ENCODE results near the gene NAA80. TPM values are rescaled to one million over a fixed set of nuclear protein-coding genes. Genes with fewer than 3 reads are reported as not detected.

NAA80 gene
- polyA plus RNA-seq, 1 of the 3 experiments (the other 2 are of a cell fraction): 10.5 TPM

- Histone ChIP-seq H3K4me1 (ENCODE audit: control insufficient read depth in 1 of 2, insufficient read depth in 2 of 2, low read depth in 1 of 2, low read length in 1 of 2) (peaks cover 9 to 24% of the 10 kb centered on the region in 2 experiments; a peak in 2 of 4 replicates), H3F3A (replicated peaks; ENCODE audit: insufficient read depth) (no peaks in the 10 kb centered on the region), H4K20me1 (ENCODE audit: insufficient read depth) (no peaks in the 10 kb centered on the region), H3K27ac (ENCODE audit: low read depth in 2 of 2, low read length in 1 of 2) (no peak overlapping the region), H3K79me2 (ENCODE audit: insufficient read depth) (peaks cover 28% of the 10 kb centered on the region), H3K36me3 (replicated peaks in 1 of 2; ENCODE audit: control insufficient read depth in 1 of 2, insufficient read depth in 2 of 2, low read length in 1 of 2) (peaks cover 3 to 17% of the 10 kb centered on the region in 2 experiments), H3K4me3 (ENCODE audit: low read depth in 2 of 2, low read length in 1 of 2) (no peak overlapping the region), H3K9ac (no peak overlapping the region), H3K27me3 (ENCODE audit: insufficient read depth) (no peaks in the 10 kb centered on the region), H3K9me3 (no peaks in the 10 kb centered on the region), H3K9me2 (no peaks in the 10 kb centered on the region), H2AFZ (ENCODE audit: low read depth) (no peak overlapping the region), H3K4me2 (no peak overlapping the region)
- no peak for DNase-seq
- TF ChIP-seq JUND (IDR thresholded peaks at IDR 0.05) (no peak), YY1 (IDR thresholded peaks at IDR 0.05; ENCODE audit: low read depth) (no peak), EP300 (IDR thresholded peaks at IDR 0.05; ENCODE audit: borderline replicate concordance in 1 of 2, low read depth in 1 of 2, low read length in 1 of 2) (no peak), RFX5 (IDR thresholded peaks at IDR 0.05; ENCODE audit: low read length) (no peak), MAX (IDR thresholded peaks at IDR 0.05; ENCODE audit: low read depth) (no peak), FOSL2 (IDR thresholded peaks at IDR 0.05; ENCODE audit: borderline replicate concordance, low read depth) (no peak), FOXJ3 (CRISPR knock-in tag; IDR thresholded peaks at IDR 0.05) (no peak), NRF1 (IDR thresholded peaks at IDR 0.05; ENCODE audit: low read depth, low read length) (no peak), ZBTB33 (IDR thresholded peaks at IDR 0.05; ENCODE audit: borderline replicate concordance, low read depth) (no peak), TEAD4 (IDR thresholded peaks at IDR 0.05; ENCODE audit: borderline replicate concordance, insufficient read depth) (no peak), PBX3 (IDR thresholded peaks at IDR 0.05) (no peak), MEF2A (IDR thresholded peaks at IDR 0.05; ENCODE audit: borderline replicate concordance, low read depth) (no peak), RCOR1 (IDR thresholded peaks at IDR 0.05; ENCODE audit: low read length) (no peak)
- CTCF ChIA-PET: interaction anchor here (1.5 to 2.2 kb wide), 2 partner anchors 25 to 27 kb away, joined by 3 to 6 read pairs; no protein-coding TSS in a partner anchor
- WGBS (ENCODE audit: low lambda C conversion rate): 92% methylated on average over 2 of the region's 4 CpGs
- POLR2A ChIA-PET: interaction anchor here (0.6 kb wide), 1 partner anchor 30 kb away, joined by 3 read pairs; no protein-coding TSS in a partner anchor
These were observed 5.1 kb downstream of the NAA80 start for GRCh38 chr3:50294089-50294488.

Data from SK-N-SH (cell line).